Heart right ventricle (tissue), 16 donors: Measurements from ENCODE around the gene STXBP4. TPM values are rescaled to one million over a fixed set of nuclear protein-coding genes. Genes with fewer than 3 reads are reported as not detected.

ENCODE experiments used
- ATAC-seq, 8 donors: fragments of 200-7000 bp; cut with Tn5 transposase; one replicate each; pipeline ENCODE4 v1.9.1; 2020; ENCODE audit warnings: mild to moderate bottlenecking in 8 of 8, moderate library complexity in 8 of 8, moderate number of reproducible peaks in 1 of 8
- DNase-seq, 2 donors: peaks; one replicate each; pipeline ENCODE4 v3.0.0-alpha.2; 2020
- H3K27ac ChIP-seq, 10 donors: fragments of 200-600 bp; sonication (generic) in 2 of 10; one replicate each; pipeline versions ENCODE4 v1.5.0 to v1.8.0; 2020 to 2022; ENCODE audit warnings: mild to moderate bottlenecking in 3 of 10
- H3K27me3 ChIP-seq, 7 donors: fragments of 200-600 bp; one replicate each; pipeline ENCODE4 v1.8.0; 2021 to 2022; ENCODE audit warnings: mild to moderate bottlenecking in 2 of 7
- H3K36me3 ChIP-seq, 9 donors: fragments of 200-600 bp; sonication (generic) in 1 of 9; one replicate each; pipeline versions ENCODE4 v1.5.0 to v1.8.0; 2020 to 2022; ENCODE audit warnings: mild to moderate bottlenecking in 2 of 9
- H3K4me1 ChIP-seq, 9 donors: fragments of 200-600 bp; sonication (generic) in 1 of 9; one replicate each; pipeline versions ENCODE4 v1.5.0 to v1.8.0; 2020 to 2022; ENCODE audit warnings: mild to moderate bottlenecking in 4 of 9
- H3K4me3 ChIP-seq, 10 donors: fragments of 200-600 bp; sonication (generic) in 2 of 10; one replicate each; pipeline versions ENCODE4 v1.5.0 to v1.8.0; 2020 to 2022; ENCODE audit warnings: mild to moderate bottlenecking in 7 of 10, moderate library complexity in 2 of 10
- H3K9me3 ChIP-seq, 11 donors: fragments of 200-600 bp in 10 of 11; sonication (generic) in 2 of 11; one replicate each; pipeline versions ENCODE4 v1.5.0 to v1.8.0; 2013 to 2022; ENCODE audit warnings: mild to moderate bottlenecking in 2 of 11, control low read depth in 1 of 11, moderate library complexity in 1 of 11
- WGBS, 2 donors: extraction: QIAGEN DNeasy Blood & Tissue Kit; methylation state at CpG; one replicate each; pipeline ENCODE4 v1.1.7; 2013; ENCODE audit warnings: inconsistent platforms in 1 of 2; 5-methylcytosine and 5-hydroxymethylcytosine counted together
- intact Hi-C, 10 donors: fragments of 100-400 bp; cut with DNase I; formaldehyde crosslinking; loops; one replicate each; pipeline versions ENCODE4 v1.11.1 to v1.14.2; 2022
- polyA plus RNA-seq, 2 donors: library from polyadenylated mRNA; stranded (reverse); fragments of 200-250 nt; gene quantifications; one replicate each; pipeline ENCODE4 v1.2.3, GENCODE V29; 2013
- total RNA-seq, 10 donors: library from RNA; stranded (reverse); fragmentation: NEBNext Ultra II Directional in 3 of 10; extraction: Animal tissue kit (Norgen Biotek cat#: 25700) in 3 of 10; gene quantifications; one replicate each; pipeline versions ENCODE4 v1.2.1 to v1.2.4, GENCODE V29; 2021 to 2023
- TF ChIP-seq, protein P1 (sequence below), 9 donors: fragments of 200-600 bp; sonication (generic) in 2 of 9; IDR thresholded peaks; one replicate each; pipeline versions ENCODE4 v1.5.0 to v1.8.0; 2021 to 2022; ENCODE audit warnings: antibody characterized with exemption in 9 of 9, mild to moderate bottlenecking in 5 of 9, moderate library complexity in 1 of 9
- donor health status: Arrhythmogenic right ventricular cardiomyopathy.
- donor health status: ischemic (EF 13 %, LVEDD 7.1; RV severe dilation, severe dysfunction).
- donor health status: healthy with polysubstance abuse.
- donor health status: DM: no; HTN: yes; CAD: no.
- donor health status: DM: no; HTN: no; CAD: no.
- donor health status: ischemic (EF 25% LVEDD 6.9; RV normal size, moderate dysfunction).
- donor health status: ischemic (EF 25% LVEDD 5.7; RV mildly dilated, moderate dysfunction).
- donor health status: healthy.
- donor health status: DM: yes; HTN: yes; CAD: no.
- donor health status: Ischemic cardiomyopathy.
- donor health status: ischemic (EF 35%, LVEDD 5.7; RV mildly dilated, moderate dysfunction).
- donor health status: nonischemic (EF 11% LVEDD 7.7; RV severe dilation, severe dysfunction).
- donor health status: DM: yes; HTN: yes; CAD: no.
- donor health status: PGD.
- donor health status: ischemic (EF 29% LVEDD 5.4; RV normal size, mild dysfunction).
- donor health status: nonischemic (EF 23%, LVEDD 6.1; RV moderate dilation, normal function).

STXBP4 gene
- total and polyA plus RNA-seq, 12 donors = 0.77 to 8.3 (median 5.0) TPM

DNA sequence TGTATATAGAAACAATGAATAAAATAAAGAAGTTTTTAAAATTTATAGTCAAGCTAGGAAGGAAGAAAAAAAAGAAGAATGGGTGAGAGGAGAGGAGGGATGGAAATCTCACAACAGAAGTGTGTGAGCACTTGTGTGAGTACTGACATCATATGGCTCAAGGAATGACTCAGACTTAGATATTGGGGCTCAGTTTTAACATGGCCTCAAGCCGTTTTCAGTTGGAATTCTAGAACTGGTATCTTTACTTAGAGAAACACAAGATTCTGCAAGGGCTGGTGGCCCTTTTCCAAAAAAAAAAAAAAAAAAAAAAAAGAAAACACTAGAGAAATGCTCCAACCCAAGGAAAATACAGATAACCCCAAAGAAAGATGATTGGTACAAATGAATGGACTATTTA, 55.1 kb downstream of the STXBP4 start:
- intact Hi-C loops = no loop called here
- Histone ChIP-seq H3K27me3 (no peaks in the 10 kb centered on the region), H3K4me1 (no peaks in the 10 kb centered on the region), H3K4me3 (no peak overlapping the region), H3K9me3 (no peaks in the 10 kb centered on the region), H3K27ac (no peak overlapping the region), H3K36me3 (no peaks in the 10 kb centered on the region)
- 2 to 3% methylated on average over 1 of the region's 1 CpG for WGBS, 2 donors
- TF ChIP-seq, protein P1, sequence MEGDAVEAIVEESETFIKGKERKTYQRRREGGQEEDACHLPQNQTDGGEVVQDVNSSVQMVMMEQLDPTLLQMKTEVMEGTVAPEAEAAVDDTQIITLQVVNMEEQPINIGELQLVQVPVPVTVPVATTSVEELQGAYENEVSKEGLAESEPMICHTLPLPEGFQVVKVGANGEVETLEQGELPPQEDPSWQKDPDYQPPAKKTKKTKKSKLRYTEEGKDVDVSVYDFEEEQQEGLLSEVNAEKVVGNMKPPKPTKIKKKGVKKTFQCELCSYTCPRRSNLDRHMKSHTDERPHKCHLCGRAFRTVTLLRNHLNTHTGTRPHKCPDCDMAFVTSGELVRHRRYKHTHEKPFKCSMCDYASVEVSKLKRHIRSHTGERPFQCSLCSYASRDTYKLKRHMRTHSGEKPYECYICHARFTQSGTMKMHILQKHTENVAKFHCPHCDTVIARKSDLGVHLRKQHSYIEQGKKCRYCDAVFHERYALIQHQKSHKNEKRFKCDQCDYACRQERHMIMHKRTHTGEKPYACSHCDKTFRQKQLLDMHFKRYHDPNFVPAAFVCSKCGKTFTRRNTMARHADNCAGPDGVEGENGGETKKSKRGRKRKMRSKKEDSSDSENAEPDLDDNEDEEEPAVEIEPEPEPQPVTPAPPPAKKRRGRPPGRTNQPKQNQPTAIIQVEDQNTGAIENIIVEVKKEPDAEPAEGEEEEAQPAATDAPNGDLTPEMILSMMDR (IDR thresholded peaks at IDR 0.05) = no peak
- no peak for DNase-seq
- ATAC-seq = no peak

DNA sequence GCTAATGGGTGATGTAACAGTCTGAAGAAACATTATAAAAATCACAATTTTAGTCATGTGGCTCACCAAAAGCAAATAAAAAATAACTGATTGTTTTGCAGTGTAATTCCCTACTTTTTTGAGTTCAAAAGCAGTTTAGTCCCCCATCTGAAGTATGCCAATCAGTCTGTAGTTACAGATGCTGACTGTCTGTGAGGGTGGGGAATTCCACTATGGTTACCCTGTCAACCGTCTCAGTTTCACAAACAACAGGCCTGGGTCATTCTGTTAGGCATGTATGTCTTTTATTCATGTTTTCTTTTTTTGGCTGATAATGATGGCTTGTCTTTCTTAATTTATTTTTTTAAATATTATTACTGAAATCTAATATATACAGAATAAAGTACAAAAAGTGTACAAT, 69.3 kb downstream of the STXBP4 start:
- intact Hi-C loops = no loop called here
- no peaks in the 10 kb centered on the region for H3K27me3 ChIP-seq
- WGBS, 2 donors = 0 to 4% methylated on average over 1 of the region's 1 CpG
- no peak overlapping the region for H3K27ac ChIP-seq
- H3K9me3 ChIP-seq = no peaks in the 10 kb centered on the region
- H3K36me3 ChIP-seq = peaks cover 0 to 11% (median 0%) of the 10 kb centered on the region in 9 donors
- no peak for ATAC-seq
- DNase-seq = no peak
- H3K4me3 ChIP-seq = no peak overlapping the region
- no peaks in the 10 kb centered on the region for H3K4me1 ChIP-seq
- TF ChIP-seq, protein P1 (IDR thresholded peaks at IDR 0.05) = no peak

DNA sequence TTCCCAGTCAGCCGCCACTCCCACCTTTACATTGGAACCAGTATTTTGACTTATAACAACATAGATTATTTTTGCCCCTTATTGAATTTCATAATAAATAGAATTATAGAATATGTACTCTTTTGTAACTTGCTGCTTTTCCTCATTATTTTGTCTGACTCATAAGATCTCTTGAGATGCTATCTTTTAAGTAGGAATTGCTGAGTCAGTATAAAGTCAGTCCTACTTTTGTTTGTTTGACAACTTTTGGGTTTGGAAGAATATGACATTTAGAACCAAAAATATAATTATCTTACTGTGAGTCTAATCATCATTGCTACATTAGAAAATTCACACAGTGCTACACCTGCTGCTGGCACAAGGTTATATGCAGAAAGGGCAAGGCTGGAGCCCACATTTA, 69.7 kb downstream of the STXBP4 start:
- Histone ChIP-seq H3K9me3 (no peaks in the 10 kb centered on the region), H3K4me1 (no peaks in the 10 kb centered on the region), H3K27ac (no peak overlapping the region), H3K4me3 (no peak overlapping the region), H3K27me3 (no peaks in the 10 kb centered on the region), H3K36me3 (peaks cover 0 to 10% (median 0%) of the 10 kb centered on the region in 9 donors)
- TF ChIP-seq, protein P1 (IDR thresholded peaks at IDR 0.05) = no peak
- DNase-seq (no peak), ATAC-seq (no peak)
- intact Hi-C loops = no loop called here
- 98 to 100% methylated on average over 1 of the region's 1 CpG for WGBS, 2 donors

DNA sequence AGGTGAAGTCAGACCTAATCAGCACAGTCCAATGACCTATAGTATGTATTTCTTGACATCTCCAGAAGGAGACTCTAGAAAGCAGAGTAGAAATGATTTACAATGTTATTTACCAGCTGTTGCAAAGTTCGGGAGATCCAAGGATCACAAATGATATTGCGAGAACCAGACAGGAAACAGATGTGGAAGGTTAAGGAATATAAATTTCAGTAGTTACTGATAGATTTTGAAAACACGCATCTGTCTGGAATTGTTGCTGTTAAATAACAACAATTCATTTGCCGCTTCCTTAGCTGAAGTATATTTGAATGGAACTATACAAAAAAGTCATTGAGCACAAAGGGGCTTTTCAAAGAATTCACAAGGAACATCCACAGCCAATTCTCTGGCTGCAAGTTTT, 72.0 kb downstream of the STXBP4 start:
- Histone ChIP-seq H3K36me3 (peaks cover 0 to 23% (median 0%) of the 10 kb centered on the region in 9 donors), H3K27ac (no peak overlapping the region), H3K4me3 (no peak overlapping the region), H3K27me3 (no peaks in the 10 kb centered on the region), H3K9me3 (no peaks in the 10 kb centered on the region), H3K4me1 (no peaks in the 10 kb centered on the region)
- DNase-seq = no peak
- 51 to 64% methylated on average over 4 of the region's 4 CpGs for WGBS, 2 donors
- TF ChIP-seq, protein P1 (IDR thresholded peaks at IDR 0.05) = no peak
- intact Hi-C loops = no loop called here
- ATAC-seq = no peak
